HepG2 (cell line): Measurements from ENCODE around the gene H2AZ1. TPM values are rescaled to one million over a fixed set of nuclear protein-coding genes. Genes with fewer than 3 reads are reported as not detected.

Experiments
- ATAC-seq: fragments of 200-7000 bp; cut with Tn5 transposase; 3 replicates; pipeline ENCODE4 v1.9.1; 2020; ENCODE audit warnings: mild to moderate bottlenecking, moderate library complexity
- BruUV-seq: library from RNA; stranded (reverse); fragments of 400-500 nt; replicated peaks from 2 replicates; lab custom pipeline; 2021; lab: Mats Ljungman, UMichigan
- CTCF ChIA-PET: fragments of 300-600 bp; formaldehyde crosslinking; extraction: SDS; loops from one replicate; lab custom pipeline; 2021; ENCODE audit warnings: low total read pairs, inconsistent platforms, low intra/inter-chr PET ratio; lab: Yijun Ruan, JAX
- POLR2A ChIA-PET: fragments of 350-600 bp; sonication (Branson Sonifier 250); formaldehyde crosslinking; loops from one replicate; lab custom pipeline; 2020; ENCODE audit warnings: antibody characterized with exemption, inconsistent platforms; lab: Yijun Ruan, JAX
- DNase-seq: peaks from one replicate; pipeline ENCODE4 v3.0.0-alpha.2; 2015; ENCODE audit warnings: low spot score
- FAIRE-seq: peaks from 3 replicates; lab custom pipeline; 2011; peaks lifted over from hg19 to GRCh38; lab: Jason Lieb, UNC
- H2AFZ ChIP-seq: one replicate; pipeline ENCODE4 v1.6.1; 2011; ENCODE audit warnings: low read length, inconsistent platforms
- H3K27ac ChIP-seq: fragments of 300-600 bp; 3 replicates; pipeline ENCODE4 v1.8.0; 2011; ENCODE audit warnings: mixed run types, mild to moderate bottlenecking, mixed read lengths, low read length, inconsistent platforms; ENCODE audit not compliant: insufficient read depth; ENCODE audit errors: extremely low read length
- H3K27me3 ChIP-seq, 2 experiments: fragments of 200-600 bp in 1 of 2; 2 replicates in 1 of 2; 3 replicates in 1 of 2; pipeline versions ENCODE4 v1.6.0 to v1.8.0; 2011; ENCODE audit warnings: low read length in 2 of 2, mild to moderate bottlenecking in 2 of 2, moderate library complexity in 2 of 2, inconsistent platforms in 1 of 2; ENCODE audit not compliant: insufficient read depth in 2 of 2, control insufficient read depth in 1 of 2
- H3K36me3 ChIP-seq, 2 experiments: fragments of 200-600 bp in 1 of 2; replicated peaks in 1 of 2; 2 replicates in 1 of 2; 3 replicates in 1 of 2; pipeline versions ENCODE4 v1.5.1 to v1.8.0; 2011; ENCODE audit warnings: low read length in 2 of 2, inconsistent platforms in 1 of 2; ENCODE audit not compliant: insufficient read depth in 2 of 2, control insufficient read depth in 1 of 2
- H3K4me1 ChIP-seq: 2 replicates; pipeline ENCODE4 v1.5.1; 2012; ENCODE audit warnings: low read length, inconsistent platforms; ENCODE audit not compliant: insufficient read depth
- H3K4me2 ChIP-seq: 2 replicates; pipeline ENCODE4 v1.6.0; 2011; ENCODE audit warnings: low read depth, low read length, inconsistent platforms
- H3K4me3 ChIP-seq, 3 experiments: fragments of 200-600 bp in 1 of 3; sonication (generic), shearing (Covaris generic) in 1 of 3; replicated peaks in 1 of 3; 2 replicates each; pipeline ENCODE4 v1.5.1; 2011 to 2016; ENCODE audit warnings: low read length in 3 of 3, inconsistent platforms in 2 of 3, low read depth in 2 of 3, mild to moderate bottlenecking in 2 of 3, control low read depth in 1 of 3, mixed read lengths in 1 of 3; ENCODE audit not compliant: insufficient read depth in 1 of 3
- H3K79me2 ChIP-seq: one replicate; pipeline ENCODE4 v1.6.1; 2011; ENCODE audit warnings: low read length, inconsistent platforms; ENCODE audit not compliant: insufficient read depth
- H3K9ac ChIP-seq: 2 replicates; pipeline ENCODE4 v1.6.0; 2011; ENCODE audit warnings: mild to moderate bottlenecking, low read depth, low read length, inconsistent platforms; ENCODE audit not compliant: insufficient read depth
- H3K9me3 ChIP-seq: 2 replicates; pipeline ENCODE4 v1.5.1; 2012; ENCODE audit warnings: mild to moderate bottlenecking, low read length
- H4K20me1 ChIP-seq: 2 replicates; pipeline ENCODE4 v1.6.0; 2011; ENCODE audit warnings: inconsistent platforms, mild to moderate bottlenecking, low read length, moderate library complexity; ENCODE audit not compliant: insufficient read depth
- ATF1 ChIP-seq: IDR thresholded peaks from 2 replicates; pipeline ENCODE4 v1.6.1; 2016; ENCODE audit warnings: mild to moderate bottlenecking, control low read depth
- GATAD2A ChIP-seq: IDR thresholded peaks from 2 replicates; pipeline ENCODE4 v1.6.1; 2016
- GLI4 ChIP-seq: sonication (generic); formaldehyde crosslinking; IDR thresholded peaks from 2 replicates; pipeline ENCODE4 v1.5.1; 2020; ENCODE audit warnings: missing genetic modification reagents, mild to moderate bottlenecking, moderate library complexity, borderline replicate concordance
- RORA ChIP-seq: sonication (generic); formaldehyde crosslinking; IDR thresholded peaks from 2 replicates; pipeline ENCODE4 v1.5.0; 2020; ENCODE audit warnings: mild to moderate bottlenecking, missing genetic modification reagents, moderate library complexity
- TBL1XR1 ChIP-seq: fragments of 150-350 bp; IDR thresholded peaks from 2 replicates; pipeline ENCODE4 v1.6.1; 2014; ENCODE audit warnings: borderline replicate concordance, low read length; ENCODE audit not compliant: partially characterized antibody
- ZNF230 ChIP-seq: sonication (generic); formaldehyde crosslinking; IDR thresholded peaks from 2 replicates; pipeline ENCODE4 v1.4.0; 2020; ENCODE audit warnings: mild to moderate bottlenecking, missing genetic modification reagents
- ZNF503 ChIP-seq: sonication (generic); formaldehyde crosslinking; IDR thresholded peaks from 2 replicates; pipeline ENCODE4 v1.4.0; 2020; ENCODE audit warnings: missing genetic modification reagents
- ZNF850 ChIP-seq: sonication (generic); formaldehyde crosslinking; conservative IDR thresholded peaks from 2 replicates; pipeline ENCODE4 v1.9.0; 2021; ENCODE audit warnings: mild to moderate bottlenecking, missing genetic modification reagents
- WGBS: methylation state at CpG from one replicate; pipeline ENCODE4 v1.1.6; 2017; ENCODE audit warnings: low lambda C conversion rate; 5-methylcytosine and 5-hydroxymethylcytosine counted together
- in situ Hi-C: cut with HindIII; loops from 2 replicates; pipeline ENCODE4 v1.10.0; 2017; ENCODE audit warnings: low pct_unique_long_range_greater_than_20kb; ENCODE audit not compliant: extremely low pct_ligation_motif_present
- intact Hi-C: fragments of 100-400 bp; cut with micrococcal nuclease; formaldehyde crosslinking; loops from one replicate; pipeline ENCODE4 v1.10.0; 2022; ENCODE audit not compliant: unreplicated experiment
- polyA plus RNA-seq, 8 experiments: library from polyadenylated mRNA; depleted of rRNA in 3 of 8; stranded (reverse) in 7 of 8; unstranded in 1 of 8; fragments of >200 nt; fragmentation: Illumina TruSeq in 4 of 8; extraction: Trizol in 4 of 8; gene quantifications; 2 replicates each; pipeline versions ENCODE4 v1.2.1 to v1.2.3, GENCODE V29; 2011 to 2016; ENCODE audit warnings: low read depth in 4 of 8, missing spikeins in 1 of 8, mixed read lengths in 1 of 8; ENCODE audit not compliant: insufficient read depth in 1 of 8
- total RNA-seq, 5 experiments: library from RNA; depleted of rRNA; stranded (reverse); fragments of >200 nt; fragmentation: Illumina TruSeq; extraction: Trizol; gene quantifications; 2 replicates each; pipeline ENCODE4 v1.2.3, GENCODE V29; 2016; ENCODE audit warnings: low read depth in 1 of 5
- TF ChIP-seq, protein P1 (sequence below), 2 experiments: fragments of 450-650 bp in 1 of 2; sonication (generic) in 1 of 2; formaldehyde crosslinking; IDR thresholded peaks; 2 replicates each; pipeline versions ENCODE4 v1.5.0 to v1.8.0; 2020 to 2022; ENCODE audit warnings: mild to moderate bottlenecking in 1 of 2, missing genetic modification reagents in 1 of 2
- TF ChIP-seq, protein P2 (sequence below): IDR thresholded peaks from 2 replicates; pipeline ENCODE4 v1.6.1; 2012; ENCODE audit warnings: low read length, improper control_type of control experiment
- TF ChIP-seq, protein P3 (sequence below): sonication (generic); formaldehyde crosslinking; IDR thresholded peaks from 2 replicates; pipeline ENCODE4 v1.8.0; 2022; ENCODE audit warnings: mild to moderate bottlenecking, missing genetic modification reagents; ENCODE audit not compliant: insufficient replicate concordance
- TF ChIP-seq, protein P4 (sequence below): sonication (generic); formaldehyde crosslinking; IDR thresholded peaks from 2 replicates; pipeline ENCODE4 v1.4.0; 2020; ENCODE audit warnings: missing genetic modification reagents

Gene H2AZ1
- total and polyA plus RNA-seq, 2 of the 13 experiments (the other 11 are each of a cell fraction or from before 2014, with no cell fraction given), result 301 to 574 TPM

- no peak for FAIRE-seq
- TF ChIP-seq, protein P1, sequence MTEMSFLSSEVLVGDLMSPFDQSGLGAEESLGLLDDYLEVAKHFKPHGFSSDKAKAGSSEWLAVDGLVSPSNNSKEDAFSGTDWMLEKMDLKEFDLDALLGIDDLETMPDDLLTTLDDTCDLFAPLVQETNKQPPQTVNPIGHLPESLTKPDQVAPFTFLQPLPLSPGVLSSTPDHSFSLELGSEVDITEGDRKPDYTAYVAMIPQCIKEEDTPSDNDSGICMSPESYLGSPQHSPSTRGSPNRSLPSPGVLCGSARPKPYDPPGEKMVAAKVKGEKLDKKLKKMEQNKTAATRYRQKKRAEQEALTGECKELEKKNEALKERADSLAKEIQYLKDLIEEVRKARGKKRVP (CRISPR knock-in tag; IDR thresholded peaks at IDR 0.05), result no peak
- TF ChIP-seq GLI4 (0 out of 2 replicates have a peak, but pooled peaks have one; percentile 68), ZNF503 (CRISPR knock-in tag) (no peak), GATAD2A (CRISPR knock-in tag) (no peak), ZNF850 (CRISPR knock-in tag) (0 out of 2 replicates have a peak, but pooled peaks have one; percentile 19), RORA (CRISPR knock-in tag) (no peak), ZNF230 (CRISPR knock-in tag) (0 out of 2 replicates have a peak, but pooled peaks have one; percentile 6), TBL1XR1 (no peak), ATF1 (CRISPR knock-in tag) (no peak)
- TF ChIP-seq, protein P2, sequence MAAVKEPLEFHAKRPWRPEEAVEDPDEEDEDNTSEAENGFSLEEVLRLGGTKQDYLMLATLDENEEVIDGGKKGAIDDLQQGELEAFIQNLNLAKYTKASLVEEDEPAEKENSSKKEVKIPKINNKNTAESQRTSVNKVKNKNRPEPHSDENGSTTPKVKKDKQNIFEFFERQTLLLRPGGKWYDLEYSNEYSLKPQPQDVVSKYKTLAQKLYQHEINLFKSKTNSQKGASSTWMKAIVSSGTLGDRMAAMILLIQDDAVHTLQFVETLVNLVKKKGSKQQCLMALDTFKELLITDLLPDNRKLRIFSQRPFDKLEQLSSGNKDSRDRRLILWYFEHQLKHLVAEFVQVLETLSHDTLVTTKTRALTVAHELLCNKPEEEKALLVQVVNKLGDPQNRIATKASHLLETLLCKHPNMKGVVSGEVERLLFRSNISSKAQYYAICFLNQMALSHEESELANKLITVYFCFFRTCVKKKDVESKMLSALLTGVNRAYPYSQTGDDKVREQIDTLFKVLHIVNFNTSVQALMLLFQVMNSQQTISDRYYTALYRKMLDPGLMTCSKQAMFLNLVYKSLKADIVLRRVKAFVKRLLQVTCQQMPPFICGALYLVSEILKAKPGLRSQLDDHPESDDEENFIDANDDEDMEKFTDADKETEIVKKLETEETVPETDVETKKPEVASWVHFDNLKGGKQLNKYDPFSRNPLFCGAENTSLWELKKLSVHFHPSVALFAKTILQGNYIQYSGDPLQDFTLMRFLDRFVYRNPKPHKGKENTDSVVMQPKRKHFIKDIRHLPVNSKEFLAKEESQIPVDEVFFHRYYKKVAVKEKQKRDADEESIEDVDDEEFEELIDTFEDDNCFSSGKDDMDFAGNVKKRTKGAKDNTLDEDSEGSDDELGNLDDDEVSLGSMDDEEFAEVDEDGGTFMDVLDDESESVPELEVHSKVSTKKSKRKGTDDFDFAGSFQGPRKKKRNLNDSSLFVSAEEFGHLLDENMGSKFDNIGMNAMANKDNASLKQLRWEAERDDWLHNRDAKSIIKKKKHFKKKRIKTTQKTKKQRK, result no peak
- TF ChIP-seq, protein P3, sequence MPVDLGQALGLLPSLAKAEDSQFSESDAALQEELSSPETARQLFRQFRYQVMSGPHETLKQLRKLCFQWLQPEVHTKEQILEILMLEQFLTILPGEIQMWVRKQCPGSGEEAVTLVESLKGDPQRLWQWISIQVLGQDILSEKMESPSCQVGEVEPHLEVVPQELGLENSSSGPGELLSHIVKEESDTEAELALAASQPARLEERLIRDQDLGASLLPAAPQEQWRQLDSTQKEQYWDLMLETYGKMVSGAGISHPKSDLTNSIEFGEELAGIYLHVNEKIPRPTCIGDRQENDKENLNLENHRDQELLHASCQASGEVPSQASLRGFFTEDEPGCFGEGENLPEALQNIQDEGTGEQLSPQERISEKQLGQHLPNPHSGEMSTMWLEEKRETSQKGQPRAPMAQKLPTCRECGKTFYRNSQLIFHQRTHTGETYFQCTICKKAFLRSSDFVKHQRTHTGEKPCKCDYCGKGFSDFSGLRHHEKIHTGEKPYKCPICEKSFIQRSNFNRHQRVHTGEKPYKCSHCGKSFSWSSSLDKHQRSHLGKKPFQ (CRISPR knock-in tag), result peak; percentile 5
- TF ChIP-seq, protein P4, sequence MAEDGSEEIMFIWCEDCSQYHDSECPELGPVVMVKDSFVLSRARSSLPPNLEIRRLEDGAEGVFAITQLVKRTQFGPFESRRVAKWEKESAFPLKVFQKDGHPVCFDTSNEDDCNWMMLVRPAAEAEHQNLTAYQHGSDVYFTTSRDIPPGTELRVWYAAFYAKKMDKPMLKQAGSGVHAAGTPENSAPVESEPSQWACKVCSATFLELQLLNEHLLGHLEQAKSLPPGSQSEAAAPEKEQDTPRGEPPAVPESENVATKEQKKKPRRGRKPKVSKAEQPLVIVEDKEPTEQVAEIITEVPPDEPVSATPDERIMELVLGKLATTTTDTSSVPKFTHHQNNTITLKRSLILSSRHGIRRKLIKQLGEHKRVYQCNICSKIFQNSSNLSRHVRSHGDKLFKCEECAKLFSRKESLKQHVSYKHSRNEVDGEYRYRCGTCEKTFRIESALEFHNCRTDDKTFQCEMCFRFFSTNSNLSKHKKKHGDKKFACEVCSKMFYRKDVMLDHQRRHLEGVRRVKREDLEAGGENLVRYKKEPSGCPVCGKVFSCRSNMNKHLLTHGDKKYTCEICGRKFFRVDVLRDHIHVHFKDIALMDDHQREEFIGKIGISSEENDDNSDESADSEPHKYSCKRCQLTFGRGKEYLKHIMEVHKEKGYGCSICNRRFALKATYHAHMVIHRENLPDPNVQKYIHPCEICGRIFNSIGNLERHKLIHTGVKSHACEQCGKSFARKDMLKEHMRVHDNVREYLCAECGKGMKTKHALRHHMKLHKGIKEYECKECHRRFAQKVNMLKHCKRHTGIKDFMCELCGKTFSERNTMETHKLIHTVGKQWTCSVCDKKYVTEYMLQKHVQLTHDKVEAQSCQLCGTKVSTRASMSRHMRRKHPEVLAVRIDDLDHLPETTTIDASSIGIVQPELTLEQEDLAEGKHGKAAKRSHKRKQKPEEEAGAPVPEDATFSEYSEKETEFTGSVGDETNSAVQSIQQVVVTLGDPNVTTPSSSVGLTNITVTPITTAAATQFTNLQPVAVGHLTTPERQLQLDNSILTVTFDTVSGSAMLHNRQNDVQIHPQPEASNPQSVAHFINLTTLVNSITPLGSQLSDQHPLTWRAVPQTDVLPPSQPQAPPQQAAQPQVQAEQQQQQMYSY (CRISPR knock-in tag), result peak; percentile 80
- no peaks in the 10 kb centered on the region for H3K36me3 ChIP-seq
- BruUV-seq, result no TSS peak
- no peaks in the 10 kb centered on the region for H3K9me3 ChIP-seq
- 0% methylated on average over 8 of the region's 8 CpGs for WGBS
- POLR2A ChIA-PET, result interaction anchor here (1.0 to 2.1 kb wide), 5 partner anchors 10 to 1690 kb away, joined by 3 to 15 read pairs (median 7); partner anchors contain the start of genes LAMTOR3, RAP1GDS1 and TRMT10A
- intact Hi-C loops (loop anchor here (1.0 kb wide), 1 partner anchor 57 kb away; the partner anchor contains the start of gene LAMTOR3), in situ Hi-C loops (no loop called here)
- no peaks in the 10 kb centered on the region; a peak in 1 of 5 replicates for H3K27me3 ChIP-seq
- H3K79me2 ChIP-seq, result peaks cover 20% of the 10 kb centered on the region
- peak overlapping the region; percentile 83 for H3K9ac ChIP-seq
- peak overlapping the region; percentile 69 to 96 (median 74) for H3K4me3 ChIP-seq
- H3K4me1 ChIP-seq, result peaks cover 28% of the 10 kb centered on the region
- H3K27ac ChIP-seq, result peak overlapping the region; percentile 98
- 0 out of 2 replicates have a peak, but pooled peaks cover 4% of the 10 kb centered on the region for H4K20me1 ChIP-seq
- H2AFZ ChIP-seq, result peak overlapping the region; percentile 91
- H3K4me2 ChIP-seq, result peak overlapping the region; percentile 87
- ATAC-seq, result no peak
- CTCF ChIA-PET, result no interaction called here
- no peak for DNase-seq
Measured at GRCh38 chr4:99950913-99951254, 809 bp upstream of the H2AZ1 start.
